HG03103 (cell line): Measurements from ENCODE around the gene GLS.
"Not testable (repeated sequence)": the region's sequence is repeated elsewhere in the genome, so short reads cannot be mapped to it uniquely, and the experiment has no call there.

ENCODE experiments used
- ATAC-seq: cut with Tn5 transposase; IDR thresholded peaks from one replicate; pipeline ENCODE4 v1.9.1; 2021; ENCODE audit warnings: low read depth; ENCODE audit not compliant: unreplicated experiment

The GLS gene

DNA sequence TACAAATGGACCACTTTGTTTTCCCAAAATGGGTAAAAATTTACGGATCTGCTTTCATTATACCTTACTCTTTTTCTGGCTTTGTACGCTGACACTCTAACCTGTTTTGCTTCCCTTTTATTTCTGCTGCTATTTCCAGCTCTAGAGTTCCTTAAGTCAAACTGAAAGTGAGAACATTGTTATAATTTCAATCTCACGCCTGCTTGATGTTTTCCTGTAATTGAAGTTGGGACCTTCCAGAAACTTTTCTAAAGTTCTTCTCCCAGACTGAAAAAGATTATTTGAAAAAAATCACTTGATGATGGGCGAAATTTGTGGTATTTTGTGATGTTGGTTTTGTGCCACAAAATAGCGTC lies 1.8 kb downstream of the GLS start:
- ATAC-seq, result no peak

DNA sequence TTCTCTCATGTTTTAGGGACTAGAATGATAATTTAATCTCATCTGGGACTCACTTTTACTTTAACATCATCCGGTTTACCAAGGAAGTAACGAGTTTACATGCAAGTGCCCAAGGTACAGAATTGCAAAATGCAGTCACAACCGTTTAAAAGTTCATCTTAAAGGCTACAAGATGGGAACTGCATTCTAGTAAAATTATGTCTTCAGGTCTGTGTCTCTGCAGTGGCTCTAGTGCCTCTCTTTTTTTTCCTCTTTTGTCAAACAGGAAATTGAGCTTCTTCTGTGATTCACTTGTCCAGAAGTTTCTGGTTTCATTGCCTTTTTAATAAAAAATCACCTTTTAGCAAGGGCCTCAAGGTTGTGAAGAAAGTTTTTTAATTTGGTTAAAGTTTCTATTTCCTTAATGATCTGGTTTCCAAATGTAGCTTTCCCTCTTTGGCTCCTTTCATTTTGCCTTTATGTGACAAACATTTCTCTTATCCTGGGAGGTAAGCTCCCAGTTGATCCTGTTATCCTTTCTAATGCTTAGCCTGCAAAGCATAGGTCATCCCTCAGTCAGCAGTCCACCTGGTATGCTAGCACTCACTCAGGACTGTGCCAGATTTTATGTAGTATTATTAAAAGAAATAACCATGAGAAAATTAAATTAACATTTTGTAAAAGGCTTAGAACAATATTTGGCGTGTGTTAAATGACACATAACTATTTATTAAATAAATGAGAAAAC lies 2.4 kb downstream of the GLS start:
- ATAC-seq, result no peak

DNA sequence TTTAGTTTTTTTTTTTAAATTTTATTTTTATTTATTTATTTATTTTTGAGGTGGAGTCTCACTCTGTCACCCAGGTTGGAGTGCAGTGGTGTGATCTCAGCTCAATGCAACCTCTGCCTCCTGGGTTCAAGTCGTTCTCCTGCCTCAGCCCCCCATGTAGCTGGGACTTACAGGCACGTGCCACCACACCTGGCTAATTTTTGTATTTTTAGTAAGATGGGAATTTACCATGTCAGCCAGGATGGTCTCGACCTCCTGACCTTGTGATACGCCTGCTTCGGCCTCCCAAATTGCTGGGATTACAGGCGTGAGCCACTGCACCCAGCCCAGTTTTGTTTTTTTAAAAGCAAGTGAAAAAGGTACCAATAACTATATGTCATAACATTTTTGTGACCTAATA lies 5.2 kb downstream of the GLS start:
- not testable (repeated sequence) for ATAC-seq

DNA sequence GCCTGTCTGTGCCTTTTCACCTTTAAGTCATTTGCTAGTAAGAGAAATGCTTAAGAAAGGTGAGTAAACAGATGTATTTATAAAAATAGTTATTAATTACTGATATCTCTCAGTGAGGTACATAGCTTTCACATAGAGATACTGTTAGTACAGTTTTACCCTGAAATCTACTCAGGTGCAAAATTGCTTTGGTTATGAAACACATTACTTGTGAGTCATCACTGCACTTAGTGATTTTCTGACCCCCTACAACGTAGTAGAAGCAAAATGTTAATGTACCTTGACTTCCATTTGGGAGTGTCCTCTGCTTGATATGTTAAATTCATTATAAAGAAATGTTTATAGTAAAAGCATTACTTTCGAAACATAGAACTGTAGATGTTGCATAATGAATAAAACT lies 6.5 kb downstream of the GLS start:
- ATAC-seq, result peak; percentile 70

DNA sequence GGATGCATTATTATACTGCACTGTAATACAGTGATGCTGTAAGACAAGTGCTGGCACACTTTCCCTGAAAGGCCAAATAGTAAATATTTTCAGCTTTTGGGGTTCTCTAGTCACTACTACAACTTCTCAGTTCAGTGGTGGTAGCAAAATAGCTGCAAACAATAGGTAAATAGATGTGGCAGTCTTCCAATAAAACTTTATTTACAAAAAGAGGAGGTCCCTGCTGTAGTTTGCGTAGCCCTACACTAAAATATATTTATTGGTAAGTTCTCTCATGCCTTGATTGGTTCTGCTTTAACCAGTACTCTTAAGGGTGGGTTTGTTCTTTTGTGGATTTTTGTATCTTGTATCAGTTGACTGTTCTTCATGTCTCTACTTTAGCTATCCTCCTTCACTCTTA lies 7.8 kb downstream of the GLS start:
- ATAC-seq, result no peak

DNA sequence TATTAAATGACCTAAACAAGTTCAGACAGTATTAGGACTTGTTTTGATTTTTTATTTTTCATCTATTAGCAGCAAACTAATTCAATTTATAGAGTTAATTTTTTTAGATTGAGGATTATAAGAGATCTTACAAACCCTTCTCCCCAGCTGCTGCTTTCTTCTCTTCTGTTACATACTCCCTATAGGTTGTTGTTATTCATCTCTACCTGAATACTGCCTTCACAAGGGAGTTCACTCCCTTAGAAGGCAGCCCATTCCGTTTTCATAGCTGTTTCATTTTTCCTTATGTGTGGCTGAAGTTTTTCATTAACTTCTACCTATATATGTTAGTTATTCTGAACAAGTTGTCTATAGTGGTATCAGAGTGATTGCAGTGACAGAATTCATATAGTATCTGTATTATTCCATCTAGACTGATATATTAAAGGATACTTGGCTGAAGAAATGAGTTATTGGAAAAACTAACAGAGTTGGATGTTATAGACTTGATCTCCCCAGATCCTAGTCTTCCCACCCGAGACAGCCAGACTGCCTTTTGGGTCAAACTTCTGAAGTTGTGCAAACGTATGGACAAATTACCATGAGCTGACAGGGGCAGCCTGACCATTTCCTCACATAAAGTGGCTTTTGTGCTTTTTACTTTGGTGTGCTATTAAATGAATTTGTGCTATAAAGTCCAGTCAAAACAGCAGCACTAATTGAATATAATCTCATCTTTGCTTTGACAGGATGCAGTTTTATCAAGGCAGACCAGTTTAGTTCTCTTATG lies 8.7 kb downstream of the GLS start:
- ATAC-seq, result no peak

DNA sequence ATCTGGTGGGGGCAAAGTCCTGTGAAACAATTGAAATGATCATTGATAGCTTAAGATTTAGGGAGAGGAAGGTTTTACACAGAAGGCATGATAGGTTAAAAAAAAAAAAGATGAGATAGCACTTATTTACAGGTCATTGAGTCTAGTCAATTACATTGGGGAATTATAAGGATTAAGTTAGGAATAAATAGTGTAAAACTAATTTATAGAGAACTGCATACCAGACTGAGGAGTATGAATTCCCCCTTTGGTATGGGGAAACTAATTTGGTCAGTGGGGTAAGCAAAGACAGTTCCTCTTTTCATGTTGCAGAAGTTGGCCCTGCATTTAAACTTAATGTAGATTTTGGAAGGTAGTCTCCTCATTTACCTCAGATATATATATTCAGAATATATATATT lies 10.8 kb downstream of the GLS start:
- ATAC-seq, result no peak

DNA sequence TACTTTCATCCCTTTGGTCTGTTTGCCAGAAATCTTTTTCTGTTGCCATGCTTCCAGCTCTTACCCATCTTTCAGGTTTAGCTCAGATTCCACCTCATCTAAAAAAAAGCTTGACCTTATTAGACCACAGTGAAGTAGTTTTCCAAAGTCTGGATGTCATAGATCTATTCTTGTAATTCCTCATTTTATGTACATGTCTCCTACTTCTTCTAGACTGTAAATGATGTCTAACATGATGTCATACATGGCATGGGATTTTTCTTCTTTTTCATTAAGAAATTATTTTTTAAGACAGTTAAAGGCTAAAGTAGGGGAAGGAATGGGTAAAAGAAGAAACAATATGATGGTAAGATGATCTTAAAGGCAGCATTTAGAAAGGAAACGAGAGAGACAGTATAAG lies 11.3 kb downstream of the GLS start:
- ATAC-seq, result no peak

DNA sequence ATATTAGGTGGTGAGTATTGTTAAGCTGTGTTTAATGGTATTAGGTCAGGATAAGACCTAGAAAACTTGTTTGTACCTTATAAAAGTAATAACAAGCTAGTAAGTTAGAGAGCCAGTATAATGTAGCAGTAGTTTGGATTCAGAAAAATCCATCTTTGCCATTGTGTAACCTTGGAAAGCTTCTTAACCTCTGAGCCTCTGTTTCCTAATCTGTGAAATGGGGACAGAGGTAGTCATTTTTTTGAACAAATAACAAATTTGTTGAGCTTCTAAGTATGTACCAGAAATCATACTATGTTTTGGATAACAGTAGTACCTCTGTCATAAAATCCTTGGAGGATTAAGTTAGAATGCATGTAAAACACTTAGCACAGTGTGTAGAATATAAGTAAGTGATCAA lies 12.5 kb downstream of the GLS start:
- no peak for ATAC-seq

DNA sequence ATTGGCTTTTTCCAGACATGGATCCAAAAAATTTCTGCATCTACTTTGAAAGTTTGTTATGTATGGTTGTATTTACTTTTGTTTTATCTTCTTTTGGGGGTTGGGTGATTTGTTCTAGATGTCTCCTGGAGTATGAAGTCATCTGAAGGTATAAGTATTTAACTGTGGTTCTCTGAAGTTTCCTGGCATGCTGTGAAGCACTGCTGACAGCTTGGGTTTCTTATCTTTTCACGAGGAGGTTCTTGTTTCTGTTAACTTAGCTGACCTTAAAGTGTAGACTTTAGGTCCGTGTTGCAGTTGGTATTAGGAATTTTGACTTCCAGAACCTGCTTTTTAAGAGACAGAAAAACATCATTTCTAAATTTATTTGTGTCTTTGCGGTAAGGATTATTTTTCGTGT lies 15.9 kb downstream of the GLS start:
- ATAC-seq, result no peak

DNA sequence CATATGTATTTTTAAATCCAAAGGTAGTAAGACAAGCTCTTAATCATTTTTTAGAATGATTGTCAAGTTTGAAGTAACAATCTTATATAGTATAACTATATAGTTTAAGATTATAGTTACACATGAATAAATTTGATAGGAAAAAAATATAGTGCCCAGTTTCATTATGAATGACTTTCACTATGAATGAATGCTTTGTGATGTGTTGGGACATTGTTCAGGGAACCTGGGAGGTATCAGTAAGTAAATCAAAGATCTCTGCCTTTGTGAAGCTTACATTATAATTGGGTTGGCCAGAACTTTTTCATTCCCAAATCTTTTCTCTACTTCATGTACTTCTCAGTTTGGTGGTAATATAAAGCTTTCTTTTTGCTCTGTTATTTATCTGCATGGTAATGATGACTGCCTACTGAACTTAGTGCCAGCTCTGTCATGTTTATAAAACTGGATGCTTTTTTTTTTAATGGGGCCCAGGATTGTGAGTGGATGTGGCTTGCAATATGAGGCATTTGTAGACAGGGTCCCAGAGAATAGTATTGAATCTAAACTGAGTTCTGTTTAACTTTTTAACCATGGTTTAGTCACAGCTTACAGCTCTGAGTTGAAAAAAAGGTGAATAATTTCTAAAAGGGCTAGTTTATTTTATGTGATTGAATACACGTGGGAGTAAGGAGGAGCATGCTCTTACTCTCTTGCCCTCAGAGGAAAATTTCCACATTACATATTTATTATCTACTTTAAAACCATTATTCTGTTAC lies 23.3 kb downstream of the GLS start:
- no peak for ATAC-seq

DNA sequence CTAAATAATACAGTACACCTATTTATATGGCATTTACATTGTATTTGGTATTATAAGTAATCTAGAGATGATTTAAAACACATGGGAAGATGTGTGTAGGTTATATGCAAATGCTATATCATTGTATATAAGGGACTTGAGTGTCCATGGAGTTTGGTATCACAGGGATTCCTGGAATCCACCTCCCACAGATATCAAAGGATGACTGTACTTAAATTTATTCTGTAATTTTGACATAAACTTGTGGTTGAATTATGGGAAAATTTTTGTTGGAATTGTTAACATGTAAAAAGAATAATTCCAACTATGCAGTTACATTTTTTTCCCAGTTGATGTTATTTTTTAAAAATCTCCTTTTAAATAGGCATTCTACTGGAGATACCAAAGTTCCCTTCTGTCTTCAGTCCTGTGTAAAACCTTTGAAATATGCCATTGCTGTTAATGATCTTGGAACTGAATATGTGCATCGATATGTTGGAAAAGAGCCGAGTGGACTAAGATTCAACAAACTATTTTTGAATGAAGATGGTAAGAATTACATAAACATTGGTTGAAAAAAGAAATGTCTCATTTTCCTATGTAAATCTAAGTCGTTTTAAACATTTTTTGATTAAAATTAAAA lies 24.1 kb downstream of the GLS start:
- ATAC-seq, result no peak

DNA sequence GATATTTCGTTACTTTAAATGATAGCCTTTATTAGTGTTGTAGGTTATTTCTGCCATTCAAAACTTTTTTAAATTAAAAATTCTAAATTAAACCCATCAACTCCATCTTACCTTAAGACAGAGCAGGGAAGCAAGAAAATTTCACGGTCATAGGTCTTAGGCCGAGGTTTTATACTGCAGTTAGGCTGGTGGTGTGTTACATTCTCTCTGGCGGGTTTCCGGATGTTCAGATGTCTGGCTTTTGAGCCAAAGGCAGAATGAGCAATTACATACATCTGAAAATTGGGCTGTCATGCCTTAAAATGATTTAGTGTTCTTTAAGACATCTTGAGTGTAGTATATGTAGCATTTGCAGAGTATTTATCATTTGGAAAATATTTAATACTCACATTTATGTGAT lies 27.9 kb downstream of the GLS start:
- no peak for ATAC-seq

DNA sequence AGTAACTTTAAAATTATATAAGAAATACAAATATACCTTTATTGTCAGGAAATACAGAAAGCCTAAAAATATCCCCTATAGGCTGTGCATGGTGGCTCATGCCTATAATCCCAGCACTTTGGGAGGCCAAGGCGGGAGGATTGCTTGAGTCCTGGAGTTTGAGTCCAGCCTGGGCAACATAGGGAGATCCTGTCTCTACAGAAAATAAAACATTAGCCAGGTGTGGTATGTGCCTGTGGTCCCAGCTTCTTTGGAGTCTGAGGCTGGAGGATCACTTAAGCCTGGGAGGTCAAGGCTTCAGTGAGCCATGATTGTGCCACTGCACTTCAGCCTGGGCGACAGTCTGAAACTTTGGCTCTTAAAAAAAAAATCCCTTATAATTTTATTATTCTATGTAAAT lies 29.1 kb downstream of the GLS start:
- ATAC-seq, result no peak

DNA sequence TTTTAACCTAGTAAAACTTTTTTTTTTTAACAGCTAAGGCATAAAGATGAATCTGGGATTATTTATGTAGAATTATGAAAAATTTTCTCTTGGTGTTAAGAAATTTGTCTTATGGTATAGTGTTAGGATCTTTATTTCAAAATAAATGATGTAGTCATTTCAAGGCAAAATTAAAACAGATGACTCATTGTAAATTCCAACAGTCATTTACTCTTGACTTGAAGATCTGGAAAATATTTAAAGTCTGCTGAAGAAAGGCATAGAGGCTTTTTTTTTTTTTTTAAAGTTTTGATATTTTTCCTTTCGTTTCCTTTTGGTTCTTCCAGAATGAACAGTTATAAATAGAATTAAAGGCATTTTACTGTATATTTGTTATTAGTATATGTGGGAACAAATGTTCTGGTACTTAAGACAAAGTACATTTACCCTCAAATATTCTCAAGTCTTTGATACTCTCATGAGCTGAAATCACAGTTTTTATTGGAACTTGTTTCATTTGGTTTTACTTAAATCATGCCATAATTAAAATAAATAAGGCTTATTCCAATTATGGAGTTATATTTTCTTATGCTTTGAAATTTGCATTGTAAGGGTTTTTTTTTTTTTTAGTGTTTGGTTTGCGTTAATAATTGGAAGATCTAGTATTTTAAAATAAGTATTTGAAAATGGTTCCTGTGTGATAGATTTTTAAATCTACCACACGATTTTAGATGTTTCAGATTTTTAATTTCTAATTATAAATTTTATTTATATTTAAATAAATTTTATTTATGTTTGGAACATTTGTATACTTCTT lies 29.9 kb downstream of the GLS start:
- ATAC-seq, result no peak

DNA sequence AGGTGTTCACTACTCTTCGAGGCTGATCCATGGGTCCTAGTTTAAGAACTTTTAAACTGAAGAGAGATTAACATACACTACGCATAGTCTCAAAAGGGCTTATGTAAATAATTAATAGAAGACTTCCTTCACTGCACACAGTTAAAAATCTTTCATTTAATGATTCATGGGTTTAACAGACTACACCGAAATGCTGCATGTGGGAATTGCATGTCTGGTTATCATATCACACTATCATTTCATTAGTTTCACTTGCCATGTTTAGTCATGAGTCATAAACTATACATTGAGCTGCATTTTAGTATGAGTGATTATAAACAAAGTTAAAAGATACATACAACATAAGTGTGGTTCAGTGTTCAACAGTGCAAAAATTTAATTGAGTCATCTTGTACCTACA lies 31.2 kb downstream of the GLS start:
- ATAC-seq, result peak; percentile 80

DNA sequence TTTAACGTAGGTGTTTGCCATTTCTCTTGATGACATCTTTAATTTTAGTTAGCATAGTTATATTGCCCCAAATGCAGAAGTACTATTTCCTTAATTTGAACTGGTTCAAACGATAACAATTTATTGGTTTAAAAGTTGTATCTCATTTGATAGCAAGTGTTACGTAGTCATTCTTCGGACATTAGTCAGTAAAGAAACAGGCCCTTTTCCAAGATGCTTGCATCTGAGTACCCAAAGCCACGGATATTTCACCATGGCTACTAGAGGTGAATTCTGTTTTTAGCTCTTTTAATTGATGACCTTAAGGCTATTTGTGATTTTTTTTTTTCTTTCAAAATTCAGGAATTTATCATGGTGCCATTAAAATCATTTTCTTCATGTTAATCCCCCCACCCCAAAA lies 32.1 kb downstream of the GLS start:
- no peak for ATAC-seq

DNA sequence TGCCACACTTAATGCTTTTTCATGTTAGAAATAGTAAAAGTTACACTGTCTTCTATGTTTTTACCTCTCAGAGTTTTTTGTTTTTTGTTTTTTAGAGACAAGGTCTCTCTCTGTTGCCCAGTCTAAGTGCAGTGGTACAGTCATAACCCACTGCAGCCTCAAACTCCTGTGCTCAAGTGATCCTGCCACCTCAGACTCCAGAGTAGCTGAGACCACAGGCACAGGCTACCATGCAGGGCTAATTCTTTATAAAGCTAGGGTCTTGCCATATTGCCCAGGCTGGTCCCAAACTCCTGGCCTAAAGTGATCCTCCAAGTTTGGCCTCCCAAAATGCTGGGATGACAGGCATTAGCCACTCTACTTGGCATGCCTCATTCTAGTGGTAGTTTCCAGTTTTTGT lies 33.1 kb downstream of the GLS start:
- ATAC-seq, result no peak

DNA sequence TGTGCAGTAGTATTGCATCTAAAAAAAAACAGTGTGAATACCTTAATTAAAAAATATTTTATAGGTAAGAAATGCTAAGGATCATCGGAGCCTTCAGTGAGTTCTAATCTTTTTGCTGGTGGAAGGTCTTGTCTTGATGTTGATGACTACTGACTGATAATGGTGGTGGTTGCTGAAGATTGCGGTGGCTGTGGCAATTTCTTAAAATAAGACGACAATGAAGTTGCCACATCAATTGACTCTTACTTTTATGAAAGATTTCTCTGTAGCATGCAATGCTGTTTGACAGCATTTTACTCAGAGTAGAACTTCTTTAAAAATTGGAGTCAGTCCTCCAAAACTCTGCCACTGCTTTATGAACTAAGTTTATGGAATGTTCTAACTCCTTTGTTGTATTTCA lies 36.2 kb downstream of the GLS start:
- ATAC-seq, result no peak

DNA sequence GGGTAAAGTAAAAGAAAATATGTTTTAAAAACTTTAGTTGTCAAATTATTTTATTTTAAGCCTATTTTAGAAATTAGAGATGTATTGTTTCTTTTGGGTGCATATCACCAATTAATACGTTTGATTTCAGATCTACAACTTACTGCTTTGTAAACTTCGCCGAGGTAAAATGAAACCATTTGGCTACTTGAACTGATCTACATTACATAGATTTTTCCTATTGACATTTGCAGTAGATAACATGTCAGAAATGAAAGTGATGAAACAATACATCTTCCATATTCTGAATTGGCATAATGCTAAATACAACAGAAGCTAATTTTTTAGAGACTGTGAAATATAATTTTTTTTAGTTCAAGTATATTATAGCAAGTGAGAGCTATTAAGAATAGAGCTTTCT lies 39.5 kb downstream of the GLS start:
- no peak for ATAC-seq

DNA sequence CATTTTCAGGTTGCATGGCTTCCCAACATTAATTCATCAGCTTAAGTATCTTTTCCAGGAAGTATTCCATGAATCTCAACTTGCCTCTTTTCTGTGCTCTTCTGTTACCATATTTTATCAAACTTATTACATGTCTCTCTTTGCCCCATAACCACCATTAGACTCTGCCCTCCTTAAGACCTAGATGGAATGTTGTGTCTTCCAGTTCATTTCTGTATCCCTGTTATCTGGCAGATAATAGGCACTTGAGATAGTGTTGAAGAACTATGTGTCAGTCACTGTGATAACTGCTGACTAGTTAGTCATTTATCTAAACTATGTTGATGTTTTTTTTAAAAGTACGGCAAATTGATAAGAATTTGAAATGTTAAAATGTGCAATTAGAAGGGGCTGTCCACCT lies 41.8 kb downstream of the GLS start:
- ATAC-seq, result no peak
